Measurements from ENCODE around the gene CFAP298. TPM values are rescaled to one million over a fixed set of nuclear protein-coding genes. Genes with fewer than 3 reads are reported as not detected.
"Not testable (repeated sequence)": the region's sequence is repeated elsewhere in the genome, so short reads cannot be mapped to it uniquely, and the experiment has no call there.

Gene CFAP298
- polyA plus RNA-seq, 3 donors = 60.1 to 75.3 (median 60.9) TPM

GRCh38 chr21:32611471-32611997, 643 bp downstream of the CFAP298 start:
- no peak for DNase-seq (ENCODE audit: extremely low read depth in 1 of 11, low read depth in 9 of 11, low spot score in 4 of 11)

DNA sequence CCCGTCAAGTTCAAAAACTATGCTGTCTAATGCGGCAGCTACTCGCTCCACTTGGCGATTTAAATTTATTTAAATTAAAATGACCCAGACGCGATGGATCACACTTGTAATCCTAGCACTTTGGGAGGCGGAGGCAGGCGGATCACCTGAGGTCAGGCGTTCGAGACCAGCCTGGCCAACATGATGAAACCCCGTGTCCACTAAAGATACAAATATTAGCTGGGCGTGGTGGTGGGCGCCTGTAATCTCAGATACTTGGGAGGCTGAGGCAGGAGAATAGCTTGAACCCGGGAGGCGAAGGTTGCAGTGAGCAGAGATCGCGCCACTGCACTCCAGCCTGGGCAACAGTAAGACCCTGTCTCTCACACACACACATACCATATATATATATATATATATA, 1.2 kb downstream of the CFAP298 start:
- DNase-seq (ENCODE audit: extremely low read depth in 1 of 11, low read depth in 9 of 11, low spot score in 4 of 11) = not testable (repeated sequence)

DNA sequence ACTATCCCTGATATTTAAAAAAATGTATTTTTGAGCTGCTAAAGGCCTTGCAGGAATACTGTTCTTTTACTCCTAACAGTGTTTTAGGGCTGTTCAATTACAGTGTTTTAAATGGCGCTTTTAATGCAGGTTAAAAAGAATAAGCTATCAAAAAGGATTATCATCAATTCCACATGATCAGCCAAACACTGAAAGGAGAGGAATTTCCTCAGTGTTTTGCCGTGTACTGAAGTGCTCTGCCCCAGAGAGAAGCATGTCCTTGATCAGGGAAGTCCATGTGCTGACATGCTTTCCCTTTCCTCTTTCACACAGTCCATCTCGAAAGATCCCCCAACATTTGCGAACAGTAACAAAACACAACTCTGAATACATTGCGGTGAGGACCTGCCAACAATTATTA, 3.3 kb downstream of the CFAP298 start:
- DNase-seq (ENCODE audit: extremely low read depth in 1 of 11, low read depth in 9 of 11, low spot score in 4 of 11) = no peak

DNA sequence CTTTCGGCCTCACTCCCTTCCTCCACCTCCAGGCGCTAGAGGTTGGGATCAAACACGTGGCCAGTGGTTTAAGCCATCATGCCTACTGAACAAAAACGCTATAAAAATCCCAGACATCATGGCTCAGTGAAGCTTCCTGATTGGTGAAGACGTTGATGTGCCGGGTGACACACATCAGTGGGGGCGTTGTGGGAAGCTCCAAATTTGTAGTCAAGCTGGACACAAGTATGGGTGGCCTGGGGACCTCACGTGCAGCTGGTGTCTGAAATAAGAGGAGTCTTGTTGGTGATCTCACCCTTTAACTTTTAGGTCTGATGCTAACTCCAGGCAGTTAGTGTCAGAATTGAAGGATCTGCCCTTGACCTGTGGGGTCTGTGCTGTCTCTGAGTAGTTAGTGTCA, 6.7 kb downstream of the CFAP298 start:
- no peak for DNase-seq (ENCODE audit: extremely low read depth in 1 of 11, low read depth in 9 of 11, low spot score in 4 of 11)

DNA sequence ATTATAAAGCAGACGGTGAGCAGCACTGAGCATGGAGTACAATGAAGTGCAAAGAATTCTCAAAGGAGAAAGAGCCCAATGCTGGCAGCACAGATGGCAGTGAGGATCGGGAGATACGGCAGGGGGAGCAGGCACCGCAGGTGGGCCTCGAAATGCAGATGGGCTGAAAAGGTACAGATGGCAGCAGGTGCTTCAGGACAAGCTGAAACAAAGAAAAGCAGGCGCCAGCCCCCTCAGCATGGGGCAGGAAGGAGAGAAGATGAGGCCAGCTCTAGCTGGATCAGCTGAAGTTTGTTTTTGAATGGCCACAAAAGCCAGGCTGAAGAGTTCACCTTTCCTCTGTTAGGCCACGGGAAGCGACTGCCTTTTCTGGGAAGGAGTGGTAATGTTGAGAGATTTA, 7.7 kb downstream of the CFAP298 start:
- DNase-seq (ENCODE audit: extremely low read depth in 1 of 11, low read depth in 9 of 11, low spot score in 4 of 11) = no peak

DNA sequence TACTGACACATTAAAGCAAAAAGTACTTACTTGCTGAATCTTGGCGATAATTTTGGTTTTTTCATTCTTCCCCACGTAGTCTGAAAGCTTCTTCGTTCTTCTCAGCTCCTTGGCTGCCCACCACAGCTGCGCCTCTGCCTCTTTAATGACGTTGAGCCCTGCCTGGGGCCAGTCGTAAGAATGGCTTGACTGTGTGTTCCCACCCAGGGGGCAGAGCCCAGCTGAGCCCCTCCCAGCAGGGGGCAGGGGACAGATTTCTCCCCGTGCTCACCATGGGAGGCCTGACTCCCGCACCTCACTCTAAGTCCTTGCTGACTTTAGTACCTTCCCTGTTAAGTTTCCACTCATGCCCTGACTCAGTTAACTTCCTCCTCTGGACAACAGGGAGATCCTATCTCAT, 9.0 kb downstream of the CFAP298 start:
- DNase-seq (ENCODE audit: extremely low read depth in 1 of 11, low read depth in 9 of 11, low spot score in 4 of 11) = no peak

DNA sequence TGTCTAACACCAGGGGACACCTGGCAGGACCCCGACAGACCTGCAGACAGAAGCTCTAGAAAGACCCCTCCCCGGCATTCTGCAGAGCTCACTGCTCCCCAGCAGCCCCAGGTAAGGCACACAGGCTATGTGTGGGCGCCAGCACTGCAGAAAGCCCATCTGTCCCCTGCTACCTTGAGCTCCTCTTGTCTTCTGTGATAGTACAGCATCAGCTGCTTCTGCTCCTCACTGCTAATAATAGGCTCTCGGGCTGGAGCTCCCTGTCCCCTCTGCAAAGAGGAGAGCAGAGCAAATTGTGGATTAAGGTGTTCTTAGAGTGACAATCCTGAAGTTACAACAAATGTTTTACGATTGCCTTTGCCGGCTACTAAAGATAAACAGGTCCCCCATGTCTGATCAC, 10.1 kb downstream of the CFAP298 start:
- DNase-seq (ENCODE audit: extremely low read depth in 1 of 11, low read depth in 9 of 11, low spot score in 4 of 11) = no peak

- no peak for DNase-seq (ENCODE audit: extremely low read depth in 1 of 11, low read depth in 9 of 11, low spot score in 4 of 11)
Measured at GRCh38 chr21:32599526-32599925, 12.7 kb downstream of the CFAP298 start.

DNA sequence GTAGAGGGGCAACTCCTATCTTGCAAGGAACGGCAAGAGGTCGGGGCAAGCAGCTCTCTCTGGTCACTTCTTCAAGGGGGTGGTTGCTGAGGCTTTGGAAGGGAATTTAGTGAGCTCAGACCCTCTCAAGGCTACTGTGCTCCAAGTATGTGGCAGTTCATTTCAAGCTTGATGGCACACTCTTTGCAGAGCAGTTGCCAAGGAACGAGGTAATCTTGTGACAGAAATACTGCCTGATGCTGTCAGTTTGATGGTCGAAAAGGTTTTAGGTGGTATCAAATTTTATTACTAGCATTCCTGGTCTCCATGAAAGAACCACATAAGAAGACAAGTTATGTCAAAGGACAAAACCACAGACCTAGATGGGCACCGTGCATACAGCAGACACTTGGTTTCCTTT, 13.1 kb downstream of the CFAP298 start:
- DNase-seq (ENCODE audit: extremely low read depth in 1 of 11, low read depth in 9 of 11, low spot score in 4 of 11) = peak in 9 of 11 donors; percentile 26 to 79 (median 46)

DNA sequence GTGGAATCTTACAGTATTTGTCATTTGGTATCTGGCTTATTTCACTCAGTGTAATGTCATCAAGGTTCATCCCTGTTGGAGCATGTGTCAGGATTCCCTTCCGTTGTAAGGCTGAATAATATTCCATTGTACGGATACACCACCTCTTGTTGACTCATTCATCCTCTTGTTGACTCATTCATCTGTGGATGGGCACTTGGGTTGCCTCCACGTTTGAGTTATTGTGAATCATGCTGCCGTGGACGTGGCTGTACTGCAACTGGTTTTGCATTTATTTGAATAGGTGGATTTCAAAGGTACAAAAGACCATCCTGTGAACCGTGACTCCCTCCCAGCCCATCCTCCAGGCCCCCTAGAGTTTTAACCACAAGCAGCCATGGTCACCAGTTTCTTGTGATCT, 15.0 kb downstream of the CFAP298 start:
- no peak for DNase-seq (ENCODE audit: extremely low read depth in 1 of 11, low read depth in 9 of 11, low spot score in 4 of 11)

DNA sequence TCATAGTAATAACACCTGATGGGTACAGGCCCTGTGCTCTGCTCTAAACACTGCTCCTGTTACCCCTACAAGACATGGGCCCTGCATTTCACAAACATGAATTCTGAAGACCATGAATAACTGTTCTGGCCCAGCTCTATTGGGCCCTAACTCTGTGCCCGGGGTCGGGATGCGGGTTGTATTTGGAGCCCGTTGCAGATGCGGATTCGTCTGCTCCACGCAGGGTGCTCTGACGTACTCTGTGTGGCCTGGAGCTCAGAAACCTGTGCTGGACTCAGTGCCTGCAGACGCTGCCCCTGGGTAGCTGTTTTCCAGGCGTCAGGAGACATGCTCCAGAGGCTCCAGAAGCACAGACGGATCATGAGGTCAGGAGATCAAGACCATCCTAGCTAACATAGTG, 16.7 kb downstream of the CFAP298 start:
- DNase-seq (ENCODE audit: extremely low read depth in 1 of 11, low read depth in 9 of 11, low spot score in 4 of 11) = no peak

GRCh38 chr21:32593690-32594089, 18.5 kb downstream of the CFAP298 start:
- DNase-seq (ENCODE audit: extremely low read depth in 1 of 11, low read depth in 9 of 11, low spot score in 4 of 11) = no peak

GRCh38 chr21:32592929-32593502, 19.2 kb downstream of the CFAP298 start:
- DNase-seq (ENCODE audit: extremely low read depth in 1 of 11, low read depth in 9 of 11, low spot score in 4 of 11) = no peak

GRCh38 chr21:32590130-32590529, 22.0 kb downstream of the CFAP298 start:
- DNase-seq (ENCODE audit: extremely low read depth in 1 of 11, low read depth in 9 of 11, low spot score in 4 of 11) = no peak

GRCh38 chr21:32587651-32588050, 24.5 kb downstream of the CFAP298 start:
- DNase-seq (ENCODE audit: extremely low read depth in 1 of 11, low read depth in 9 of 11, low spot score in 4 of 11) = no peak

GRCh38 chr21:32587120-32587519, 25.1 kb downstream of the CFAP298 start:
- no peak for DNase-seq (ENCODE audit: extremely low read depth in 1 of 11, low read depth in 9 of 11, low spot score in 4 of 11)

DNA sequence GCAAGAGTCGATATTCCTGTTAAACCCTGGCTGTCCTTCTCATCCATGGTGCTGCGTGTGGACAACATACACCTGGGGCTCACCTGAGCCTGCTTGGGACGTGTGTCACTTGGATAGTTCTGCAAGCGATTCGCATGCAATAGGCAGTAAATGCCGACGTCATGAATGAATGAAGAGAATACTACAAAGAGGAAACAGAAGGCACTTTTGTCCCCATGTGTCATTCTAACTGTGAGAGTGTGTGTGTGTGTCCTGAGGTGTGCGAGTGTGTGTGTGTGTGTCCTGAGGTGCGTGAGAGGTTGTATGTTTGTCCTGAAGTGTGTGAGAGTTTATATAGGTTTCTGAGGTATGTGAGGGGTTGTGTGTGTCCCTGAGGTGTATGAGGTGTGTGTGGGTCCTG, 26.2 kb downstream of the CFAP298 start:
- DNase-seq (ENCODE audit: extremely low read depth in 1 of 11, low read depth in 9 of 11, low spot score in 4 of 11) = no peak

DNA sequence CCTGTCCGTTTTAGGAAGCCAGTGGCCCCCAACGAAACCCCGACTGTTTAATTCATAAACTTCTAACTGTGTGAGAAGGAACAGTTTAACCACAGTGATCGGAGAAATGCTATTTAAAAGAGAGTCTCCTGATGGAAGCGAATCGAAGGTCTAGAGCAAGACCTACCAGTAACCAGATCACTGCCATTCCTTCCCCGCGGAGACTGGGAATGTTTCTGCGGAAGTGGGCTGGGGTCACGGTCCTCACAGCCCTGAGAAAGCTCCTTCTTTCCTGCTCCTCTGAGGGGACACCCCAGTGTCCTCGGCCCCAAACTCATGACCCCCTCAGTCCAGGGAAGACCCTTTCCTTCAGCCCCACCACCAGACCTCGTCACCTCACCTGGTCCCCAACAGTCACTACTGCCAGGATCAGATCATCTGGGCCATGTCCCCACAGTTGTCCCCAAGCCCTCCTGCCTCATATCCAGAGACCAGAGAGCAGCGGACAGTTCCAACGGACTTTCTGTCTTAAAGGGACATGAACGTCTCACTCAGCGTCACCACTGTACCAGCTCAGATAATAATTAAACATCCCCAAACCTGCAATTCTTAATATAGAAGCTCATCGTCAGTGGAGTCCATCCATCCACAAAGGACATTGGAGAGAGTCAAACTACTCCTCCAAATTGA, 27.0 kb downstream of the CFAP298 start, which contains the start of gene TCP10L:
Gene TCP10L (minus strand): TSS at position 482 of the 669 bp plus-strand sequence. CDS start 1,219 bp downstream, outside the sequence.
- no peak for DNase-seq (ENCODE audit: extremely low read depth in 1 of 11, low read depth in 9 of 11, low spot score in 4 of 11)

DNA sequence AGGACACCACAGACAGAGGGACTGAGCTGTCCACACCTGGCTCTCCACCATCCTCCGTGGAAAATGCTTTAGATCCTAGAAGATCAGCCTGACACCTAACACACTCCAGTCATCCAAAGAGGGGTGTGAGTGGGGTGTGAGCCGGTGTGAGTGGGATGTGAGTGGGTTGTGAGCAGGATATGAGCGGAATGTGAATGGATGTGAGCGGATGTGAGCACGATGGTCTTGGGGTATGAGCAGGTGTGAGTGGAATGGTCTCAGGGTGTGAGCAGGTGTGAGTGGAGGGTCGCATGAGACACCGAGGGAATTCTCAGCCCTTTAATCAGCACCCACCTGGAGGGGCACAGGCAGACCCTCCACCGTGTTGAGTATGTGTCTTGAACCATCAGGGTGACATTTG, 27.7 kb downstream of the CFAP298 start:
- no peak for DNase-seq (ENCODE audit: extremely low read depth in 1 of 11, low read depth in 9 of 11, low spot score in 4 of 11)

- DNase-seq (ENCODE audit: extremely low read depth in 1 of 11, low read depth in 9 of 11, low spot score in 4 of 11) = no peak
Measured at GRCh38 chr21:32581732-32582131, 30.4 kb downstream of the CFAP298 start.

GRCh38 chr21:32580949-32581348, 31.2 kb downstream of the CFAP298 start:
- DNase-seq (ENCODE audit: extremely low read depth in 1 of 11, low read depth in 9 of 11, low spot score in 4 of 11) = no peak
